IMR-90 (cell line): ENCODE data around the gene TMEM131L. TPM values are rescaled to one million over a fixed set of nuclear protein-coding genes. Genes with fewer than 3 reads are reported as not detected.

Source experiments
- ATAC-seq: fragments of 200-7000 bp; cut with Tn5 transposase; 2 replicates; pipeline ENCODE4 v1.9.1; 2020; ENCODE audit warnings: low read depth, mild to moderate bottlenecking, moderate library complexity
- BruUV-seq: library from RNA; stranded (reverse); fragments of 400-500 nt; replicated peaks from 2 replicates; lab custom pipeline; 2021; lab: Mats Ljungman, UMichigan
- CTCF ChIA-PET: fragments of 300-600 bp; formaldehyde crosslinking; extraction: SDS; loops from one replicate; lab custom pipeline; 2021; ENCODE audit warnings: antibody characterized with exemption; lab: Yijun Ruan, JAX
- POLR2A ChIA-PET: fragments of 300-600 bp; sonication (Branson Sonifier 250); formaldehyde crosslinking; loops from one replicate; lab custom pipeline; 2022; ENCODE audit warnings: antibody characterized with exemption; ENCODE audit not compliant: unreplicated experiment; lab: Charles Lee
- DNase-seq: peaks from one replicate; pipeline ENCODE4 v3.0.0; 2013
- H2AFZ ChIP-seq: replicated peaks from 2 replicates; pipeline ENCODE3; 2013; ENCODE audit warnings: low read length, mild to moderate bottlenecking; ENCODE audit not compliant: poor library complexity
- H2AK5ac ChIP-seq: 2 replicates; pipeline ENCODE4 v1.6.1; 2013; ENCODE audit warnings: low read depth, low read length, inconsistent platforms
- H2AK9ac ChIP-seq: replicated peaks from 2 replicates; pipeline ENCODE3; 2013; ENCODE audit warnings: mild to moderate bottlenecking, low read depth, low read length, moderate library complexity; ENCODE audit not compliant: poor library complexity
- H2BK120ac ChIP-seq: 2 replicates; pipeline ENCODE4 v1.6.1; 2013; ENCODE audit warnings: low read depth, low read length, inconsistent platforms
- H2BK15ac ChIP-seq: 3 replicates; pipeline ENCODE4 v1.6.1; 2013; ENCODE audit warnings: low read depth, low read length, inconsistent platforms
- H2BK20ac ChIP-seq: 2 replicates; pipeline ENCODE4 v1.6.1; 2013; ENCODE audit warnings: low read depth, mild to moderate bottlenecking, inconsistent platforms, low read length, moderate library complexity
- H2BK5ac ChIP-seq: 2 replicates; pipeline ENCODE4 v1.6.1; 2013; ENCODE audit warnings: mild to moderate bottlenecking, low read depth, low read length, inconsistent platforms; ENCODE audit not compliant: poor library complexity, severe bottlenecking
- H3K14ac ChIP-seq: replicated peaks from 2 replicates; pipeline ENCODE4 v1.6.1; 2013; ENCODE audit warnings: low read depth, low read length, inconsistent platforms
- H3K18ac ChIP-seq: 2 replicates; pipeline ENCODE4 v1.6.1; 2013; ENCODE audit warnings: low read depth, low read length, control low read depth
- H3K23ac ChIP-seq: 2 replicates; pipeline ENCODE4 v1.6.1; 2013; ENCODE audit warnings: low read depth, low read length, inconsistent platforms
- H3K27ac ChIP-seq: 2 replicates; pipeline ENCODE4 v1.5.1; 2013; ENCODE audit warnings: mild to moderate bottlenecking, control low read depth, low read length; ENCODE audit not compliant: insufficient read depth
- H3K27me3 ChIP-seq: 2 replicates; pipeline ENCODE4 v1.6.1; 2013; ENCODE audit warnings: low read length; ENCODE audit not compliant: control insufficient read depth, insufficient read depth
- H3K36me3 ChIP-seq: 2 replicates; pipeline ENCODE4 v1.6.1; 2013; ENCODE audit warnings: low read length, mixed read lengths; ENCODE audit not compliant: control insufficient read depth, insufficient read depth
- H3K4ac ChIP-seq: 2 replicates; pipeline ENCODE4 v1.6.1; 2013; ENCODE audit warnings: low read depth, low read length, inconsistent platforms
- H3K4me1 ChIP-seq: 2 replicates; pipeline ENCODE4 v1.6.1; 2013; ENCODE audit warnings: low read length, mixed read lengths; ENCODE audit not compliant: control insufficient read depth, insufficient read depth
- H3K4me2 ChIP-seq: 2 replicates; pipeline ENCODE4 v1.6.1; 2013; ENCODE audit warnings: low read depth, mild to moderate bottlenecking, control low read depth, low read length, moderate library complexity
- H3K4me3 ChIP-seq: 2 replicates; pipeline ENCODE4 v1.5.1; 2013; ENCODE audit warnings: low read depth, mild to moderate bottlenecking, control low read depth, low read length, moderate library complexity; ENCODE audit not compliant: insufficient read depth
- H3K56ac ChIP-seq: 2 replicates; pipeline ENCODE4 v1.6.1; 2013; ENCODE audit warnings: low read length, inconsistent platforms; ENCODE audit not compliant: insufficient read depth; ENCODE audit errors: extremely low read depth
- H3K79me1 ChIP-seq, 2 experiments: 2 replicates each; pipeline ENCODE4 v1.6.1; 2013; ENCODE audit warnings: low read length in 2 of 2, inconsistent platforms in 1 of 2, low read depth in 1 of 2
- H3K9ac ChIP-seq: 2 replicates; pipeline ENCODE4 v1.6.1; 2013; ENCODE audit warnings: low read depth, low read length, control low read depth
- H3K9me1 ChIP-seq: 2 replicates; pipeline ENCODE4 v1.6.1; 2013; ENCODE audit warnings: low read length, inconsistent platforms; ENCODE audit not compliant: insufficient read depth
- H3K9me3 ChIP-seq: 2 replicates; pipeline ENCODE4 v1.6.1; 2013; ENCODE audit warnings: low read length; ENCODE audit not compliant: control insufficient read depth, insufficient read depth
- H4K20me1 ChIP-seq: 2 replicates; pipeline ENCODE4 v1.6.1; 2013; ENCODE audit warnings: low read length, inconsistent platforms; ENCODE audit not compliant: insufficient read depth
- H4K5ac ChIP-seq: 2 replicates; pipeline ENCODE4 v1.6.1; 2013; ENCODE audit warnings: mild to moderate bottlenecking, low read depth, low read length, control low read depth
- H4K8ac ChIP-seq, 2 experiments: 2 replicates each; pipeline ENCODE4 v1.6.1; 2013; ENCODE audit warnings: low read depth in 2 of 2, low read length in 2 of 2, control low read depth in 1 of 2, inconsistent platforms in 1 of 2
- H4K91ac ChIP-seq: 2 replicates; pipeline ENCODE4 v1.6.1; 2013; ENCODE audit warnings: low read depth, low read length, inconsistent platforms; ENCODE audit not compliant: insufficient read depth
- RAD21 ChIP-seq: IDR thresholded peaks from 2 replicates; pipeline ENCODE4 v1.6.1; 2012; ENCODE audit warnings: low read length, improper control_type of control experiment
- RCOR1 ChIP-seq: IDR thresholded peaks from 2 replicates; pipeline ENCODE4 v1.6.1; 2012; ENCODE audit warnings: mild to moderate bottlenecking, low read length, improper control_type of control experiment; ENCODE audit not compliant: insufficient replicate concordance
- WGBS, 2 experiments: methylation state at CpG; one replicate each; pipeline versions ENCODE4 v1.1.5 to v1.1.7; 2013; ENCODE audit warnings: missing lambda C conversion rate in 2 of 2; ENCODE audit not compliant: insufficient read length in 1 of 2; ENCODE audit errors: extremely low coverage in 2 of 2; 5-methylcytosine and 5-hydroxymethylcytosine counted together
- dilution Hi-C: fragments of 300-500 bp; cut with HindIII; formaldehyde crosslinking; loops from one replicate; pipeline ENCODE4 v1.14.3; 2018; ENCODE audit warnings: low sequenced_read_pairs; ENCODE audit not compliant: unreplicated experiment
- in situ Hi-C: fragments of 300-500 bp; cut with MboI; formaldehyde crosslinking; loops from 3 replicates; pipeline ENCODE4 v1.14.3; 2019; ENCODE audit warnings: low sequenced_read_pairs, inconsistent platforms, mixed read lengths
- intact Hi-C: fragments of 100-400 bp; cut with micrococcal nuclease; formaldehyde crosslinking; loops from 2 replicates; pipeline ENCODE4 v1.10.0; 2022
- polyA plus RNA-seq, 3 experiments: library from polyadenylated mRNA; depleted of rRNA; stranded (reverse); fragments of >200 nt; gene quantifications; 2 replicates each; pipeline ENCODE4 v1.2.3, GENCODE V29; 2012; ENCODE audit warnings: low replicate concordance in 1 of 3
- total RNA-seq: library from RNA; depleted of rRNA; stranded (reverse); fragments of >200 nt; gene quantifications from 2 replicates; pipeline ENCODE4 v1.2.3, GENCODE V29; 2012

TMEM131L gene
- total and polyA plus RNA-seq, 2 of the 4 experiments (the other 2 are of a cell fraction), result 8.4 to 23.8 TPM

DNA sequence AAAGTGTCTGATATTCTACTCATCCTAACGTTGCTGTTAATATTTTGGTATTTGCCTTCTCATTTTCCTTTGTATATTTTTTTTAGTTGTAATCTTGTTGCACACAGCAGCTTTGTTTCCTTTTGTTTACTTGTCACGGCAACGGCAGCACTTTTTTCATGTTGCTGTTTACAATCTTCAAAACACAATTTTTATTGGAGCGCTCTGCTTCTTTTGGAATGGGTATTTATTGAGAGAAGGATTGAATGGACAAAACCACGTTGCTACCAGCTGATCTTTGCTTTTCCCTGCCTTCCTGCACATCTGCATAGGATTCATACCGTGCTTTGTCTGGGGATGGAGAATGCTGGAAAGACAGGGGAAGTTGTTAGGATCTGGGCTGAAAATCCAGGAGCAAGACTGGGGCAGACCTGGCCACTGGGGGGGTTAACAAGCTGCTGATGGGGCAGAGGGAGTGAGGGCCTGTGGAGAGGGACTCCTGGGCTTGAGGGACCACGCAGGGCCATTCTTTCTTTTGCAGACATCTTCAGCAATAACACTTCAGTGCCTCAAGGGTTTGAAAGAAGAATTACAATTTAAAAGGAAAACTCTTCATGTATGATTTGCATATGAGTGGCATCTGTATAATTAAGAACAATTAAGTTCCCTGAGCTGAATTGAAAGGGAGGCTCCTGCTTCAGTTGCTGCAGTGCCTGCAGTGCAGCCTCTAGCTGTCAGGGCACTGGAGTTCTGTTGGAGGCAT is 69.8 kb downstream of the TMEM131L start:
- no CpG with 5 or more reads among the region's 7 CpGs for WGBS, 2 experiments
- TF ChIP-seq RCOR1 (no peak), RAD21 (peak; percentile 8; the same call in 1 of the 2 replicates)
- ATAC-seq, result peak; percentile 21; the same call in 1 of the 2 replicates

More for the DNA sequence above, 69.8 kb downstream of the TMEM131L start:
- no peak overlapping the region for H4K91ac ChIP-seq
- H3K9me3 ChIP-seq, result no peaks in the 10 kb centered on the region
- in situ Hi-C loops, result no loop called here
- no peaks in the 10 kb centered on the region for H4K20me1 ChIP-seq
- H2BK15ac ChIP-seq, result no peak overlapping the region
- peaks cover 5% of the 10 kb centered on the region; the same call in 1 of the 2 replicates for H3K4me1 ChIP-seq
- BruUV-seq, result no TSS peak
- no peak overlapping the region for H3K14ac ChIP-seq
- no peak overlapping the region for H3K56ac ChIP-seq
- DNase-seq, result peak; percentile 22
- no peak overlapping the region for H2BK120ac ChIP-seq
- dilution Hi-C loops, result no loop called here
- H3K79me1 ChIP-seq, result peaks cover 6 to 9% of the 10 kb centered on the region in 2 experiments; a peak in 2 of 4 replicates
- H3K4me3 ChIP-seq, result no peak overlapping the region
- H4K5ac ChIP-seq, result no peak overlapping the region
- no peak overlapping the region for H2BK20ac ChIP-seq
- no peak overlapping the region for H3K18ac ChIP-seq
- H2AFZ ChIP-seq, result no peak overlapping the region
- H3K23ac ChIP-seq, result no peak overlapping the region
- H3K4me2 ChIP-seq, result peak overlapping the region; percentile 28
- POLR2A ChIA-PET, result no interaction called here
- no peak overlapping the region for H3K27ac ChIP-seq
- no peaks in the 10 kb centered on the region for H3K27me3 ChIP-seq
- H3K9ac ChIP-seq, result no peak overlapping the region
- no peak overlapping the region for H2AK5ac ChIP-seq
- H3K36me3 ChIP-seq, result no peaks in the 10 kb centered on the region
- CTCF ChIA-PET, result interaction anchor here (1.3 kb wide), 1 partner anchor 11 kb away, joined by 3 read pairs; no protein-coding TSS in a partner anchor
- H4K8ac ChIP-seq, result no peak overlapping the region
- H2AK9ac ChIP-seq, result no peak overlapping the region
- intact Hi-C loops, result no loop called here
- H3K9me1 ChIP-seq, result no peaks in the 10 kb centered on the region
- H3K4ac ChIP-seq, result no peak overlapping the region
- no peak overlapping the region for H2BK5ac ChIP-seq
